ENCODE measurements around the gene FGF3.

The FGF3 gene

DNA sequence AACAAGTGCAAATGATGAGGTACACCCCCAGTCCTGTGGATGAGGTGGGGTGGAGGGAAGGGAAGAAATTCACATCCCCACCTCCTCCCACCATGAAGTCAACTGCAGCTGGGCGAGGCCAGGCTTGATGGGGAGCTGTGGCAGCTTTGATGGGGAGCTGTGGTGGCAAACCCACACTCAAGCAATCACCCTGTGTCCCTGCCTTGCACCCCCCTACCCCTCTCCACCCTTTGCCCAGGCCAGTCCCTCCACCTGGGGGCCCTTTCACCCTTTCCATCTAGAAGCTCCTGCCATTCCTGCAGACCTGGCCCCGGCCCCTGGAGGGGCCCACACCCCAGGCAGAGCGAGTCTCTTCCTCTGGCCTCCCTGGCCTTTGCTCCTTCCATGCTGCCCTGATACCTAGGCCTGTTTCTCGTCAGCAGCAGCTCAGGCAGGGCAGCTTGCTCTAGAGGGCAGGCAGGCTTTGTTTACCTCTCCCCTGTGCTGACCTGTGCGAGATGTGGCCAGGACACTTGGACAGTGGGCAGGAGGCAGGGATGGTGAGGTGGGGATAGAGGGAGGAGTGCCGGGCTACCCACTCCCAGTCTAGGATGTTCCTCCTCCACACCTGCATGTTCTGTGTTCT, 4.5 kb upstream of the FGF3 start:
- DNase-seq: no peak

DNA sequence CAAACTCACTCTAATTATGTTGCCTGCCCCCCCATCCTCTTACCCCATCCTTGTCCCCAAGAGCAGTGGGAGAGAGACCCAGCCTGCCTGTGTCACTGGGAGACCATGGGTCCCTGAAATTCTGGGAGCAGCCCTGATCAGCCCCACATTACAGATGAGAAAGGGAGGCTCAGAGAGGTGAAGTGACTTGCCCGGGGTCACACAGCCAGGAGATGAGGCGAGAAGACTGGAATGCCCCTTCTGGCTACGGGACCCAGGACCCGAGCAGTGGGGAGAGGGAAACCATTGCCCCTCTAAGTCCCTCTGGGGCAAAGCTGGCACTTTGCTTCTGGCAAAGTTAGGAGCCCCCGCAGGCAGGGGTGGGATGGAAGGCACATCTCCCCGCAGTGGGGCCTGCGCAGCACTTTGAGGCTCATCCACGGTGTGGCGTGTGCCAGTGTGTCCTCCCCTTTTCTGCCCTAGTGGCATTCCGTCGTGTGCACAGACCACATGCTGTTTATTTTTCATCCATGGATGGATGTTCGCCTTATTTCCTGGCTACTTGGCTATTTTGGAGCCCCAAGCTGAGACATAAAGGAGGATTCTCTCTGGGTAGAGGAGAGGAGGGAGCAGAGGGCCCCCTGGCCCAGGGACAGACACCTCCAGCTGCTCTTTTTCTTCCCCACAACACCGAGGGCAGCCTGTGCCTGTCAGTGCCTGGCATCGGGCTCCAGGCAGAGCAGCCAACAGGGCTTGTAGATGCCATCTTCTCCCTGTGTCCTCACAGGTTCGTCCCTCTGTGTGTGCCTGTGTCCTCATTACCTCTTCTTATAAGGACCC, 3.7 kb upstream of the FGF3 start:
- no peak for DNase-seq

DNA sequence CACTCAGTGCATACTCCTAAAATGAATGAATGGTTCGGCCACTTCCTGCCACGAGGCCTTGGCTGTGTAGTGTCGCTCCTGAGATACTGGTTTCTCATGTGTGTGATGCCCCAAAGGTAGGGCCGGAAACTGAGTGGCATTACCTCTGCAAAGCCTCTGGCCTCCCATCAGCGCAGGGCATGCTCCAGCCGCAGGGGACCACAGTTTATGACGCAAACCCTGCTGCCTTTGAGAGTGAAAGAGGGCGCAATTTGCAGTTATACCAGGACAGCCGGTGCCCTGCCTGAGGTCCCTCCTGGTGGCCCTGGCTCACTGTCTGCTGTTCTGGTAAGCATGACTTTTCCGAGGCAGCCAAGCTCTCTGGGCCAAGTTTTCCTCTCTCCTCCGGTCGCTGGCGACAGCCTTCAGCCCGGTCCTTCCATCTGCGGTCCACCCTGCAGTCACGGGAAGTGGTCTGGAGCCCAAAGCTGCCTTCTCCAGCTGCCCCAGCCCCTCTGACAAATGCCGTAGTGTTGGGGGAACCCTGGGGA, 2.4 kb upstream of the FGF3 start:
- DNase-seq: peak; percentile 44

DNA sequence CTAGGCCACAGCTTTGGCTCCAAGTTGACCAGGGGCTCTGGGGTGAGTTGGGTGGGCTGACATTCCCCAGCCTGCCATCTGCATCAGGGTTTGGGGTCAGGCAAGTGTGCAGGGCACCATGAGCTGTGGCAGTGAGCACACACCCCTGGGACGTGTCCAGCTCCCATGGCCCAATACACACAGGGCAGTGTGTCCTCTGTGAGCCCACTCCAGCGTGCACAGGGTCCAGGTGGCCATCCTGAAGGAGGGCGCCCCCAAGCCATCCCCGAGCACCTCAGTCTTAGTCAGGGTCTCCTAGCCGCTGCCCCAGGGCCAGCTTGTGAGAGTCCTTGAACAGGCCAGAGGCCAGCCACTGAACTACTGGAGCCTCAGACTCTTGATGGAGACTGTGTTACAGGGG, 1.2 kb upstream of the FGF3 start:
- DNase-seq: no peak

DNA sequence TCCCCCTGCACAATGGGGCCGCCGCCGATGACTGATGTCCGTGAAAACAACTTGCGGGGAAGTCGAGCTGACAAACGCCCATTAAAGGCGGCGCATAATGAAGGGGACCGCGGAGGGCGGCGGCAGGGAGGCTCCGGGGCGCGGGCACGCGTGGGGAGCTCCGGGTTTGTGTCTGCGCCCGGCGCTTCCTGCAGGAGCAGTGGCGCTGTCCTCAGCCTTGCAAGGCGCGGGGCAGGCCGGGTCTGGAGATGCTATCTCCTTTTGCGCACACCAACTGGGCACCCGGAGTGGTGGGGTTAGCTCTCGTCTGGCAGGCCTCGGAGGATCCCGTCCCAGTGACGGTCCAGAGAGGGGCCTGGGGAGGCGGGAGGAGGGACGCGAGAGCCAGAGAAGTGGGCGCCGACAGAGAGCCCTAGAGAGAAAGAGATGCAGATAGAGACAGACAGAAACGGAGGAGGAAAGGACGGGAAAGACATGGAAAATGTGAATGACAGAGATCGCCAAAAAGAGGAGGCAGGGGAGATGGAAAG, 390 bp upstream of the FGF3 start:
- DNase-seq: no peak

DNA sequence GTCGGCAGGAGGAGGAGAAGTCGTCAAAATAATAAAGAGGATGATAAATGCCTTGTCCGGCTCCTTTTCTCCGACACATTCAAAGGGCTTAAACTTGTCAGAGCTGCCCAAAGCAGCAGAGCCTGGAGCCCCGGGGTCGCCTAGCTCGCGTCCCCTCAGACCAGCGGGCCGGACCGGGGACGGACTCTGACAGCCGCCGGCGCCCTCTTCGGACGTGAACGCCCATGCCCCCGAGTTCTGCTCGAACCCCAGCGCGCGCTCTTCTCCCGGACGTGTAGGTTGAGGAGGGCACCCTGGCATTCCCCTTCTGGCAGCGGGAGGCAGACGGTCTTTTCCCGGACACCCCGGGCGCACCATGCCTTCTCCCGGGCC, 999 bp downstream of the FGF3 start:
- no peak for DNase-seq

DNA sequence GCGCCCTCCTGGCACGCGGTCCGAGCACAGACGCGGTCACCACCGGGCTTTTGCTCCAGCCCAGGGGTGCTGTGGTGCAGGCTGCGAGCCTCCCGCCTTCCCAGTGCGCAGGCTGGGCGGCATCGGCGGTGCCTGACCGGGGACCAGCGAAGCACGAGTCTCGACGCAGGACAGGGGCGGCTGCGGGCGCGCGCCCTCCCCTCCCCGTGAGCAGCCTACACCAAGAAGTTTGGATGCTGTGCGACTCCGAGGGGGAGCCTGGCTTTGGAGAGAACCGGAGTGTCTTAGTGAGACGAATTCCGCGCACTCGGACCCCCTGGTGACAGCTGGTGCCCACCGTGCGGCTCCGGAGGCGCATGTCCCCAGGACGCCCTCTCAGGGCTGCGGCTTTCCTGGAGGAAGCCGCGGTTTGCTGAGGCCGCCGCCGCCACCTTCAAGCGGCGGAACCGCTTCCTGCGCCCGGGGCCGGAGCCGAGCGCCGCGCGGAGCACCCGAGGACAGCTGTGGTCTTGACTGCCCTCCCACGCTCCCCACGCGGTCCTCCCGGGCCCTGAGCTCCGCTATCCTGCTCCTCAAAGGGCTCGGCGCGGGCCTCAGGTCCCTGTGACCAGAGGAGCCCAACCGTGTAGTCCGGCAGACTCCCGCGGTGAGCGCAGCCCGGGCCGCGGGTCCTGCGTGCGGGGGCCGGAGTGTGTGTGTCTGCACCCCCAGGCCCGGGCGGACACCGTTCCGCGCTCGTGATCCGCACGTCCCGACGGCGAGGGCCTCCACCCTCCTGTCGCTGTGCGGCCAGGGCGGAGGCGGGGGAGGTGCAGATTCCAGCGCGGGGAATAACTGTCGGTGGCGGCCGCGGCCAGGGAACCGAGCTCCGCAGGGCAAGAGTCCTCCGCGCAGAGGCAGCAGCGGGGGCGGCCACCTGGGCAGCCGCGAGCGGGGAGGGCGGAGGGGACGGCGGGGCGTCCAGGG, 1.7 kb downstream of the FGF3 start:
- no peak for DNase-seq

DNA sequence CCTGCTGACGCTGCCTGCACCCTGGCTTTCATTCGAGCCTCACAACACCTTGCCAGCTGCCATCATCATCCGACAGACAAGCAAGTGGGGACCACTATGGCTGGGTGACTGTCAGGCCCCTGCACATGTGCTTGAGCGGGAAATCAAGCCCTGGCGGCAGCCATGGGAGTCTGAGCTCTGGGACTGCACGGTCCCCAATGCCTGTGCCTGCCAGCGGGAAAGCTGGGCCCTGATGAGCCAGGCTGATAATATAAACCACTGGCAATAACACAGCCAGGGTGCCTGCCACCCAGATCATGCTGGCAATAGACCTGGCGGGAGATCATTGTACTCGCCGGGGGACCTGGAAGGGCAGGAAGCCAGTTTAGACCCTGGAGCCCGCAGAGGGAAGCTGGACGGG, 2.5 kb downstream of the FGF3 start:
- no peak for DNase-seq

DNA sequence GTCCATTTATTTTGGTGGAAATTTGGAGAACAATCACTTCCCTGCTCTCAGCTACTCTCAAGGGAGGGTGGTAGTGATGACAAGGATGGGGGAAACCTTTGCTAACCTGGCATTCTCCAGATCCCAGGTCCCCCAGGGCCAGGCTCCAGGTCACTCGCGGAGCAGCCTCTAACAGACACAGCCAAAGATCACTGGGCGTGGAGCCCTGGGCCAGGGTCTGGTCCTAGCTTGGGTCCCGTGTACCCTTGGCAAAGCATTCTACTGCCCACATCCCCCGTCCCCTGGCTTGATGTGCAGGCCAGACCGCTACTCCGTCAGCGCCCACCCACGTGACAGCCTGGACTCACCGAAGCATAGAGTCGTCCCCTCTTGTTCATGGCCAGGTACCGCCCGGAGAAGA, 3.2 kb downstream of the FGF3 start:
- DNase-seq: no peak

DNA sequence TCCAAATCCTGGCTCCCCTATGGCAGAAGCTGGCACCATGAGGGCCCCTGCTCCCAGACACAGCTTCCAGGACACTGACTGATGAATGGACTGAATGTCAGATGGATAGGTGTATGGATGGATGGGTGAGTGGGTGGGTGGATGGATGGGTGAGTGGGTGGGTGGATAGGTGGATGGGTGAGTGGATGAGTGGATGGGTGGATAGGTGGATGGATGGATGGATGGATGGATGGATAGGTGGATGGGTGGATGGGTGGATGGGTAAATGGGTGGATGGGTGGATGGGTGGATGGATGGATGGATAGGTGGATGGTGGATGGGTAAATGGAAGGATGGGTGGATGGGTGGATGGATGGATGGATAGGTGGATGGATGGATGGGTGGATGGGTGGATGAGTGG, 4.3 kb downstream of the FGF3 start:
- DNase-seq: no peak

DNA sequence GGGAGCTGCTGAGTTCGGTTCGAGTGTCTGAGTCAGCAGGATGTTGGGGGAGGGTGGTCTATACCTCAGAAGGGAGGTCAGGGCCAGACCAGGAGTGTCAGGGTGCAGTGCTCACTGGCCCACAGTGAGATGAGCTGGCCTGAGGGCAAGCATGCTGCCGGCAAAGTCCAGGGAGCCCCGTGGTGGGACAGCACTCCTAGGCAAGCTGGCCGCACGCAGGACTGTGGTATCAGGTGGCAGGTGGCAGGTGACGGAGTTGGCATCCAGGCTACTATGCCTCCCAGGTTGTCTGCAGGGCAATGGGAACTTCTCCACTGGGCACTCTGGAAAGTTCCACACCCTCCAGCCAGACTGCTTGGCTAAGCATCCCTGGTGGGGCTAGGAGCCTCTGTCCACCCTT, 4.8 kb downstream of the FGF3 start:
- no peak for DNase-seq

DNA sequence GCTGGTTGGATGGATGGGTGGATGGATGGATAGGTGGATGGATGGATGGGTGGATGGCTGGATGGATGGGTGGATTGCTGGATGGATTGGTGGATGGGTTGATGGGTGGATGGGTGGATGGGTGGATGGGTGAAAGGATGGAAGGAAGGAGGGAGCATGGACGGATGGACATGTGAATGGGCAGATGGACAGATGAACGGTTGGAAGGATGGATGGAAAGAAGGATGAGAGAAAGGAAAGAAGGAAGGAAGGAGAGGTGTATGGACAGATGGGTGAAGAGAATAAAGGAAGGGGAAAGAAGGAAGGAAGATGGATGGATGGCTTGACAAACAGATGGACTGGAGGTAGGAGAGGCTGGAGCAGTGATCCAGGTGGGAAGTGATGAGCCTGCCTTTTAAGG, 5.4 kb downstream of the FGF3 start:
- no peak for DNase-seq

DNA sequence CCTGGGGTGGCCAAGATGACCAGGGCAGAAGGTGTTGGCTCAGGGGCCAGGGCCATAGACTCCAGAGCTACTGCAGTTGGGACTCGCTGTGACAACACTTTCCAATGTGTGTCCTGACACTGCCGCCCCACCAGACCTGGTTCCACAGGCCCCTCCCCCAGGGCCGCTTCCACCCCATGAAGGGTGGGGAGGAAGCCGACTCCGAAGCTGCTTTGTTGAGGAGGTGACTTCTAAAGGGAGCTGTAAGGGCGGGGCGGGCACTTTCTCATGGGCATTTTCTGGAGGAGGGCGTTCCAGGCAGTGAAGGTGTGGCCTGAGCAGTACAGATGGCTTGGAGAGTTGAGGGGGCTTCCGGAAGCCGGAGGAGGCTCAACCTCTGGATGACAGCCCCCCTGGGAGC, 6.3 kb downstream of the FGF3 start:
- DNase-seq: no peak

DNA sequence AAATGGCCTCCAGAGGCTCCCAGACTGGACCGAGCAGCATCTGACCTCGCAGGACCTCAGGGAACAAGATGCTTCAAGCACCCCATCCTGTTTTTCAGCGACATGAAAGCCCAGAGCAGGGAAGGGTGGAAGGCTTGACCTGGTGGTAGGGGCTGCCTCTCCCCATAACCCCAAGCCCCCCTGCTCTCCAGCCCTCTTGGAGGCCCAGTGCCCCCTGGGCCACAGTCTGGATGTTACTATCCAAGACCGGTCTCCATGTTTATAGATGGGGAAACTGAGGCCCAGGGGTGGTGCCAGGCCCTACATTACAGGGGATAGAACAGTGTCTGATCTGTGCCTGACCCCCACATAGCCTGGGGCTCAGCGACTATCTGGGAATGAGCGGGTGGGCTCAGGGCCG, 7.0 kb downstream of the FGF3 start:
- DNase-seq: no peak

DNA sequence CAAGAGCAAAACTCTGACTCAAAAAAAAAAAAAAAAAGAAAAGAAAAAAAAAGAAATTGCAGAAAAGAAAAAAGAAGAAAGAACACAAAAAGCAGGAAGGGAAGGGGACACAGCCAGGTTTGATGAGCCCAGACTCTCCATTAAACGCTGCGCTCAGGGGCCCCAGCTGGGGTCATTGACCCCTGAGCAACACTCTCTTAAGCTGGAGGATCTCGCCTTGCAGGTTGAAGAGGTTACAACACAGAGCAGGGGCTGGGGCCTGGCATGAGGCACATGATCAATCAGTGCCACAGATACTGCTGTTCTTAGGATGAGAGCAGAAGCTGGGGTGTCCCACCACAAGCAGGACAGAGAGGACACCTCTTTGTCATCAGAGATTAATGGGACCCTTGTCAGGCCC, 7.8 kb downstream of the FGF3 start:
- no peak for DNase-seq

DNA sequence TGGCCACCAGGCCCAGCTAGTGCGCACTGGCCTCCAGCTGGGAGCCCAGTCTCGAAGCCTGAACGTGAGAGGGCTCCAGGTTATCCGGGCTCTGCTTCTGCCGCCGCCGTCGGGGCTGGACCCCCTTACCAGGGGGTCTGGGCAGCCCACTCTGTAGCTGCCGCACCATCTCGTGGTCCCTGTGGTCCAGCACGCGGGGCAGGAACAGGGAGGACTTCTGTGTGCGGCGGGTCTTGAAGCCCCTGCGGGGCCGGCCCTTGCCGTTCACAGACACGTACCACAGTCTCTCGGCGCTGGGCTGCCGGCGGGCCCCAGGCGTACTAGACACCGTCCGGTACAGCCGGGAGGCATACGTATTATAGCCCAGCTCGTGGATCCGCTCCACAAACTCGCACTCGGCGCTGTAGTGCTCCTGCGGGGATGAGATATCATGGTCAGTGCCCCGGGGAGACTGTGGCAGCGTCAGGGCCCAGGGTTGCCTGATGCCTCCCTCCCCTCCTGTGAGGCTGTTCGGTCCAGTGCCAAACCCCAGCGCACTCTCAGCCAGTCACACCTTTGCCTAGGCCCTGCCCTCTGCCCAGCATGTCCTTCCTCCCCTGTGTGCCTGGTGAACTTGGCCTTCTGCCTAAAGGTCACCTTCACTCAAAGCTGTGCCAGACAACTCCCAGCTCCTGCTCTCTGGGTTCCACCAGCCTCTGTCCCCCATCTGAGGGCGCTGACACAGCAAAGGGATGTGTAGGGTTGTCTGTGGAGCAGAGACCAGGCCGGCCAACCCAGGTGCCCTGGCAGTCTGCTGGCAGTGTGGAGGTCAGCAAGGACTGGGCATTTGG, 8.7 kb downstream of the FGF3 start:
- peak; percentile 56 for DNase-seq

DNA sequence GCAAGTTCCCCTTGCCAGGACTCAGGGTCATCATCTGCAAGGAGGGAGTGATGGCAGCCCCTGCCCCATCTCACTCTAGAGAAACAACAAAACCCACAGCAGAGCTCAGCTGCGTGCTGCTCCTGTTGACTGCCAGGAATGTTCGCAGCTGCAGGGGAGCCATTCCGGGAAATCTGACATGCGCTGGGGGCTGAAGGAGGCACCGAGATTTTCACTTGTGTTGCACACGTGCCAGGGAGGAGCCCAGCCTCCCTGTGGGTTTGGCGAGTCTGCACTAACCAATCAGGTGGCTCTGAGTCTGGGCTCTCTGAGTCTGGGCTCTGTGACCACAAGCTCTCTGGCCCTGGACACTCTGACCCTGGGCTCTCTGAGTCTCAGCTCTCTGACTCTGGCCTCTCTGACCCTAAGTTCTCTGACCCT, 10.5 kb downstream of the FGF3 start:
- peak; percentile 42 for DNase-seq

DNA sequence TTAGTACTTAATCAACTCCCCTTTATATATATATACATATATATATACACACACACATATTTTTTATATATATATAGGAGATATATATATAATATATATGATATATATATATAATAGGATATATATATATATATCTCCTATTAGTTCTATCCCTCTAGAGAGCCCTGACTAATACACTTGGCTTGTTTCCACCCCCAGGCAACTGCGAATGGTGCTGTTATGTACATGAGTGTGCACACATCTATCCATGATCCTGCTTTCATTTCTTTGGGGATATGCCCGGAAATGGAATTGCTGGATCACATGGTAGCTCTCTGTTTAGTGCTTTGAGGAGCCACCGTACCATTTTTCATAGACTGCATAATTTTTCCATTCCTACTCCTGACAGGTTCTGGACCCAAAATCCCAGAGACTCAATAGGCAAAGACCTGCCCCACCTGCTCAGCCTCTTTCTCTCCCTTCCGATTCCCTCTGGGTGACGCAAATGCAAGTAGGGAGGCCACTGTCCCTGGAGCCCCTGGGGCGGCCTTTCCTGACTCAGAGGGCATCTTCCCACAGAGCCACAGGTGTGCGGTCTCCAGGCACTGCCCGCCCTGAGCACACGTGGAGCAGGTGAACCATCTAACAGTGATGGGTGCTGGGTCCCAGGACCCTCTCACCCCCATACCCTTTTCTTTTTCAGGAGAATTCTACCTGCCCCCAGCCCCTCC, 12.0 kb downstream of the FGF3 start:
- DNase-seq: no peak

DNA sequence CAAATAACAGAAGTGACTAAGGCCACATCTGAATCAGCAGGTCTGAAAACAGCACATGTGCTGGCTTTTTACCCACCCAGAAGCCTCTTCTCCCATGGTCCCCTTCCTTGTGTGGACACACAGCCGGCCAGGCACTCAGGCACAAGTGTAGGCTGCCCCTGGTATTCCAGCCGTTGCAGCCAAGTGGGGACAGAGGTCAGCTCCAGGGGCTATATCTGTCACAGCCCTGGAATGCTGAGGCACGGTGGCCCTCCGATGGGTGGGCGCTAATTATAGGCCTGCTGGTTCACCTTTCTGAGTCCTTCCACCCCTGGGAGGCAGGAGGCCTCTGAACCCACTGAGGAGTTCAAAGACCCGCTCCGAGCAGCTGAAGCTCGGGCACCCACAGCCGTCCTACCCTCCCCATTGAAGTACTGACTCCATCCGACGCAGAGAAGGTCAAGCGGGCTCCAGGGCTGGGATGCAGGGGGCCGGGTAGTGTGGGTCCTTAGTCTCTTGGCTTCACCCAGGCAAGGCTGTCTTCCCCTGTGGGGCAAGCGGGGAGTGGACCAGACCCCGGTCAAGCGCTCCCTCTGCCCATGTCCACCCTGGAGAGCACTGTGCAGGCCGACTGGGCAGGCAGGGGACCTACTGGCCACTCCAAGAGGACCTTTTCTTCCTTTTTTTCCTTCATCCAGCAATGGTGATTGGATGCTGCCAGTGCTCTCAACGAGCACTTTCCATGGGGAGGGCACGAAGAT, 14.3 kb downstream of the FGF3 start:
- DNase-seq: no peak

DNA sequence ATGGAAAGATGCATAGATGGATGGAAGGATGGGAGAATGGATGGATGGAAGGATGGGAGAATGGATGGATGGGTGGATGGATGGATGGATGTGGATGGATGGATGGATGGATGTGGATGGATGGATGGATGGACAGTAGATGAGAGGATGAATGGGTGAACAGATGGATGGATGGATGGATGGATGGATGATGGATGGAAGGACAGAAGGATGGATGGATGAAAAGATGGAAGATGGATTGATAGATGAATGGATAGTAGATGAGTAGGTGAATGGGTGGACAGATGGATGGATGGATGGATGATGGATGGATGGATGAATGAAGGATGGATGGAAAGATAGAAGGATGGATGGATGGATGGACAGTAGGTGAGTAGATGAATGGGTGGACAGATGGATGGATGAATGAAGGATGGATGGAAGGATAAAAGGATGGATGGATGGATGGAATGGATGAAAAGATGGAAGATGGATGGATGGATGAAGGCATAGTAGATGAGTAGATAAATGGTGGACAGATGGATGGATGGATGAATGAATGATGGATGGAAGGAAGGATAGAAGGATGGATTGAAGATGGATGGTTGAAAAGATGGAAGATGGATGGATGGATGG, 15.5 kb downstream of the FGF3 start:
- DNase-seq: no peak

All from RPMI8226 (cell line).